HG02981 (cell line): ENCODE measurements around the gene SATB2.

ENCODE experiments used
- ATAC-seq: cut with Tn5 transposase; IDR thresholded peaks from one replicate; pipeline ENCODE4 v1.9.1; 2021; ENCODE audit warnings: mild to moderate bottlenecking, moderate library complexity; ENCODE audit not compliant: unreplicated experiment

Gene SATB2

GRCh38 chr2:199336546-199336945, 121.2 kb downstream of the SATB2 start:
- no peak for ATAC-seq

GRCh38 chr2:199335502-199335901, 122.2 kb downstream of the SATB2 start:
- ATAC-seq, result no peak

DNA sequence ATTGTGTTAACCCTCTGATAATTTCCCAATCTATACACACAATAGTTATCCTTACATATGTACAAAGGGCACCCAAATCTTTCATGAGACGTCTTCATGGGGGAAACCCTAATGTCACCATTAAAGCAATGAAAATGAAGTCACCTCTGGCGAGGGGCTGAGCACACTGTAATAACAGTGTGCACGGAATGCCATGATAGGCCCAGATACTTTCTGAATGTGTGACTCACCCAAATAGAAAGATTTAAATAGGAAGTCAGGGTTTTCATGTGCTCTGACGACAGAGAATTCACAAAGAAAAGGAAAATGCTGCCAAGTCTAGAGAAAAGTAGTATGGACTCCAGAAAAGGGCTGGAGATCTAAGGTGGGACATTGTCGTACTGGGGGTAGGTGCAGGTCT, 128.3 kb downstream of the SATB2 start:
- ATAC-seq, result no peak

- no peak for ATAC-seq
Measured at GRCh38 chr2:199329031-199329430, 128.7 kb downstream of the SATB2 start.

- no peak for ATAC-seq
Measured at GRCh38 chr2:199325881-199326280, 131.9 kb downstream of the SATB2 start.

DNA sequence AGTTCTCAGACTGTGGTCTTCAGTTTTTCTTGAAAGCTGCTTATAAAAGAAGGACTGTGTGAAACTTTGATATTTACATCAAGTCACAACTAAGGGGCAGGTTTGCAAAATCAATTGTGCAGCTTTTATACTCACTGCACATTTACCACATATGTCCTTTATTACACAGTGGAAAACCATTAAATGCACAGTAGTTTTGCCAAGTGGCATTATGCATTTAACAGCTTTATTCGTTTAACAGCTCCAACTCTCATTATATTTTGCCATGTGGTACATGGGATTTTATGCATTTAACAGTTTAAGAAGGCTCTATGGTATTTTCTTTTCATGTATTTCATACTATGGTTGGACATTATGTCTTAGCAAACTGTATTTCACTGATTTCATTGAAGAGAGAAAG, 135.6 kb downstream of the SATB2 start:
- no peak for ATAC-seq

GRCh38 chr2:199317646-199318045, 140.1 kb downstream of the SATB2 start:
- ATAC-seq, result no peak

DNA sequence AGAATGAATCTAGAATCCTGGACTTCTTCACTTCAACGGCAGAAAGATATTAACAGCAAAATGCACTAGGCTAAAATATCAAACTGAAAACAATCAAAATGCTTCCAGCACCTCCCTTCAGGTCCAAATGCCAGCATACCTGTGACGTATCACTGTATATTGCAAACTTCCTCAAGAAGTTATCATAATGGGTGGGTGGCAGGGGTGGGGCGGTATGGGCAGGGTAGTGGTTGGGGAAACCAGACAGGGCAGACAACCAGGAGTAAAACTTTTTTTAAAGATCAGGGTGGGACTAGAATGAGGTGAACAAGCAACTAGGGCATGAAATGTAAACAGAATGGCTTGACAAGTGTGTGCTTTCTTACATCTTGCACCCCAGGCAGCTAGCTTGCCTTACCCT, 140.9 kb downstream of the SATB2 start:
- no peak for ATAC-seq

DNA sequence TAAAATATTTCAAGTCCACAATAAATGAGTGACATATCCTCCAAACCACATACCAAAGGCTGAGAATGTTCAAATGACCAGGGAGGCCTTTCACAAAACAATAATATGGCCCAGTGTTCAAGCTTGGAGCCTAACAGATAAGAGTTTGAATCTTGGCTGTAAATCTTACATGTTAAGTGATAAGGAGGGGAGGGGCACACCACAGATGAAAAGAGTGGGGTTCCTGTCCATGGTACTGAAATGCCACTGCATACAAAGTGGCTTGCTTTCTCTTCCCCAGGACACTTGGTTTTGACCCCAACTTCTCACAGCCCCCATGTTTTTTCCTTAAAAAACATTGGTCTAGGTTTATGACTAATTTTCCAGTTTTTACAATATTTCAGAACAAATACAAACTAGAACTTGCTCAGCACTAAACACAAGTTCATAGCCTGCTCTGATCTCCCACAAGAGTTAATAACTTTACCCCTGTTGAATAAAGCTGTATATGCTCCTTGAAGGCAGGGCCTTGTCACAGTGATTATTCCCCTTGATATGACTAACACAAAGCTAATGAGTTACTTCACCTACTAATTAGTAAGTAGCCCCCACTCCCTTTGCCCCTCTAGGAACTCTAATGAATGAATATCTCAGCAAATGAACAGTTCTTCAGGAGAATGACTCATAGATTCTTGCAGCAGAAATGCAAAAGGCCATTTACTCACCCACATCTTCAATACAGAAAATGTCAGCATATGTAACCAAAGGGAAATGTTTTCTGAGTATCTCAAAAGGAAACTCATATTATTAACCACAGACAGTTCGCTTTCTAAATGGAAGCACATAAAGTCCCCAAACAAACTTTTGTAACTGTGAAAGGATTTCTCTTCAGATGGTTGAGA, 142.2 kb downstream of the SATB2 start:
- ATAC-seq, result no peak

- ATAC-seq, result no peak
Measured at GRCh38 chr2:199312931-199313330, 144.8 kb downstream of the SATB2 start.

- ATAC-seq, result no peak
Measured at GRCh38 chr2:199310771-199311585, 146.8 kb downstream of the SATB2 start.

DNA sequence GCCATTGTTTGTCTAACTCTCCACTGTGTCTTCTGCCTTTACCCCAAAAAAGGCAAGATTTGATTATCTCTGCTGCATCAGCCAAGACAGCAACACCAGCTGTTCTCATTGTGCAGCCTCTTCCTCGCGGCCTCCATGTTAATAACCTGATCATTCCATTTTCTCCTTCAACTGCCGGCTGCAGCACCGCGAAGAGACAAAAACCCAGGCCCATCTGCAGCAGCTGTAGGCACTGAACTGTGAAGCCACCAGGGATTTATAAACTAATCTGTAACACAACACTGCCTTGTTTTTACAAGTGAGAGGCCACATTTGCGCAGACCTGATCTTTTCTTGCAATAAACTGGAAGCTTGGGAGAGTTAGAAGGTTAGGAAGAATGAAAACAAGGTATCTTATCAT, 147.8 kb downstream of the SATB2 start:
- ATAC-seq, result no peak

DNA sequence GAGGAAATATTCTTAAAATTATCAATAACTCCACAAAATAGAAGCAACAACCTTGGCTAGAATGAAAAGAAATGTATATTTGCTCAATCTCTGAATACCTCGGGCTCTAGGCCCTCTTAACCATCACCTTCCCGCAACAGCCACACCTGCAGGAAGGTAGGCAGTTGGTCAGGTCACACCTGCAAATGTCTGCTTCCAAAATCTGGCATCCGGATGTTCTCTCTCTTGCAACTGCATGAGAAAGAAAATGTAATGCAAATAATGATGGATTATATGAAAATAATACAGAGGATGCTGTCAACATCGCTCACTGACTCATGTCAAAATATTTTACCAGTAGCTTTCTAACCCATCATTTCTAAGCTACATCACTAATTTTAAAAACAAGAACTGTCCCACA, 148.3 kb downstream of the SATB2 start:
- no peak for ATAC-seq

DNA sequence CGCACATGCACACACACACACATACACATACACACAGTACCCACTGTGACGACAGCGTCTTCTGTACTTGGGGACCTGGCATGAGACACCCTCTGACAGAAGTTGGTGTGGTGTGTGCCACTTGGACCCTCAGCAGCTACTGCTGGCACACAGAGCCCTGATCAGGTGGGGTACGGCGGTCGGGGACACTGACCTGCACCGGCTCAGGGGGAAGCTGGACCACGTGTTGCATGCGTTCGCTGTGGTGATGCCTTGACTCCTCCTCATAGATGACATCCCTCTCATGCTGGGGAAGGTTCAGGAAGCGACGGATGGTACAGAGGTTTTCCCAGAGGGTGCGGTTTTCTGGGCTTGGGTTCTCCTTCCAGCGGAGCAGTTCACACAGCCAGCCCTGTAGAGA, 149.2 kb downstream of the SATB2 start:
- ATAC-seq, result no peak

GRCh38 chr2:199307461-199307860, 150.3 kb downstream of the SATB2 start:
- no peak for ATAC-seq

GRCh38 chr2:199306116-199306515, 151.6 kb downstream of the SATB2 start:
- no peak for ATAC-seq

DNA sequence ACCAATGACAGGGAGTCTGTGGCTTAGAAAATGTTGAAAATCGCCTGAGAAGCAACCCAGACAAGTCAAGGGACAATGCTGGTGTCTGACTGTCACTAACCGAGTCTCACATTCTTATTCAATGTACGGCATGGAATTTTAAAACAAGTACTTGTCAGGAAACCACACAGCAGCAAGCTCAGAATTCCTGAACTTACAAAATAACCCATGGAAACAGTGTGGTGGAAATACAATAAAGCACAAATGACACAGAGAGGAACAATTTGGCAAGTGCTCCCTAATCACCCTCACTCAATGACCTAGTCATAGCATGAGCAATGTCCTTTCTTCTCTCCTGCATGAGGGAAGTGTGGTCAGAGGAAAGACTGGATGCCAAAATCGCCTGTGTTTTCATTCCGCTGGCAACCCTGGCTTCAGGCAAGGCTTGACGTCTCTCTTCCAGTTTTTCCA, 154.0 kb downstream of the SATB2 start:
- ATAC-seq, result no peak

DNA sequence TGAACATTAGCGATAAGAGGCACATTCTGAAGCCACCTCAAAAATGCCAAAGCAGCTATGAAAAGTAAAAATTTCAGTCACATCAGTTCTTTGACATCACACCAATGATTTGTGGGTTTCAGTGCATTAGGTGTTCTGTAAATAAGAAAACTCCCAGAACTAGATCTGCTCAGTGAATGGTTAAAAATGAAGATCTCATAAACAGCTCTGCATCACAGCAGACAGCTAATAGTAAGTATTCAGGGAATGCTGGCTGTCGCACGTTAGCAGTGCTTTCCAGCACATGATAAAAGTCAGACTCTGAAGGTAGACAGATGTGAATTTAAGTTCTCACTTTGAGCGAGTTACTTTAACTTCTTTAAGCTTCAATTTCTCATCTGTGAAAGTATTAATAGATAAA, 154.9 kb downstream of the SATB2 start:
- ATAC-seq, result no peak

DNA sequence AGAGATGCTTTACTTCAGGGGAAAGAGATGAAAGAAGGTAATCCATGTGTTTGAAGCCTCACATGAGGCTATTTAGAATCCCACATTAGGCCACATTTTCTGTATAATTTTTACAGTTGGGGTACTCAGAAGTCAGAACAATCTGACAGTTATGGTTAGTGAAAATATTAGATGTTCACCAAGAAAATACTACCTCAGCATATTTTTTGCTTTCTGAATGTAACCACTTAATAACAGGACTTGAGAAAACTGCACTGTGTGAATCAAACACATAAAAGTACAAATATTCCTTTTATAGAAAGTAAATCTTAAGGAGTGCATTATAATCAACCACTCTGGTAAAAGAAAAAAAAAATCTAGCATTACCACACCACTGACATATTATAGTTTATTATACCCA, 169.3 kb downstream of the SATB2 start:
- no peak for ATAC-seq

GRCh38 chr2:199282309-199282708, 175.4 kb downstream of the SATB2 start:
- no peak for ATAC-seq

DNA sequence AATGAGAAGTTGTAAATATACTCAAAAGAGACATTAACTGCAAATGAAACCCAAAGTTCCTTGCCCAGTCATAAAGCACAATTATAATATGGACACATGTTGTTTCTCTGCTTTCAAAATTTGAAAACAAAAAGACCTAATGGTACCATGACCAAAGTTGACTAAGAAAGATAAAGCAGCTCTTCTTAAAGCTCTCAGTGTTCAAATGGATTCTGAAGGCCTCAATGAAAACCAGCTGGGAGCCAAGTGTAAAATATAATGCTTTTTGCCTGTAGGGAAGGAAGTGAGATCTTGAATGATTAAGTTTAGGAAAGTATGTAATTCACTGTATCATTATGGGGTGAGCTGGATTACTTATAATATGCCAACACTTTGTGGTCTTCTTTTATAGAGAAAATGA, 178.6 kb downstream of the SATB2 start:
- ATAC-seq, result no peak

DNA sequence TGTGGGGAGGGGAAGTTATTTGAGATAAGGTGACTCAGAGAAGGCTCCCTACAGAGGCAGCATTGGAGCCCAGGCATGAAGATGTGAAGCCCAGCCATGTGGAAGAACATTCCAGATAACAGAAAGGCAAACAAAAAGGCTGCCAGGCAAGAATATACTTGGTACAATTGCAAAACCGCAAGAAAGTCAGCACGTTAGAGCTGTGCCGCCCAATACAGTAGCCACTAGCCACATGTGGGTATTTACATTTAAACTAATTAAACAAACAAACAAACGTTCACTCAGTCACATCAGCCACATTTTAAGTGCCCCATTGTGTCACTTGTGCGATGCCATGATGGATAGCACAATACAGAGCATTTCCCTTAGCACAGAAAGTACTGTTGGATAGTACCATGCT, 179.6 kb downstream of the SATB2 start:
- no peak for ATAC-seq
